IMR-90 (cell line): ENCODE results near the gene DUS3L.

ENCODE experiments used
- BHLHE40 ChIP-seq: fragments of 150-350 bp; IDR thresholded peaks from 2 replicates; pipeline ENCODE4 v1.6.1; 2016; ENCODE audit warnings: mild to moderate bottlenecking, low read depth, low read length
- CTCF ChIP-seq: conservative IDR thresholded peaks from 2 replicates; pipeline ENCODE4 v1.5.1; 2012; ENCODE audit warnings: mild to moderate bottlenecking, low read depth, low read length, improper control_type of control experiment
- POLR2A ChIP-seq: IDR thresholded peaks from 2 replicates; pipeline ENCODE4 v1.6.1; 2012; ENCODE audit warnings: mild to moderate bottlenecking, low read depth, low read length

- no peak for TF ChIP-seq CTCF
- TF ChIP-seq POLR2A: no peak
- TF ChIP-seq BHLHE40: no peak
Measured at GRCh38 chr19:5762608-5763217, 28.2 kb downstream of the DUS3L start.
